ENCODE data around the gene EDA.
"Not testable (repeated sequence)": the region's sequence is repeated elsewhere in the genome, so short reads cannot be mapped to it uniquely, and the experiment has no call there.

The EDA gene

GRCh38 chrX:69813677-69814076 is 197.8 kb downstream of the EDA start:
- Mint-ChIP-seq H3K9me3 (peaks cover 2% of the 10 kb centered on the region), H3K27ac (no peak overlapping the region), H3K36me3 (no peaks in the 10 kb centered on the region), H3K4me1 (no peaks in the 10 kb centered on the region), H3K4me3 (no peak overlapping the region)
- ATAC-seq (no peak), DNase-seq (ENCODE audit: low spot score in 2 of 2) (no peak)

GRCh38 chrX:69815063-69815462 is 199.2 kb downstream of the EDA start:
- Mint-ChIP-seq H3K4me3 (no peak overlapping the region), H3K27ac (no peak overlapping the region), H3K36me3 (no peaks in the 10 kb centered on the region), H3K4me1 (no peaks in the 10 kb centered on the region), H3K9me3 (no peaks in the 10 kb centered on the region)
- DNase-seq (ENCODE audit: low spot score in 2 of 2) (no peak), ATAC-seq (no peak)

- no peak overlapping the region for H3K27ac Mint-ChIP-seq
- no peak for ATAC-seq
- no peak overlapping the region for H3K4me3 Mint-ChIP-seq
- no peaks in the 10 kb centered on the region for H3K36me3 Mint-ChIP-seq
- no peaks in the 10 kb centered on the region for H3K4me1 Mint-ChIP-seq
- no peaks in the 10 kb centered on the region for H3K9me3 Mint-ChIP-seq
- no peak for DNase-seq (ENCODE audit: low spot score in 2 of 2)
Observed at GRCh38 chrX:69815519-69815918, 199.6 kb downstream of the EDA start.

DNA sequence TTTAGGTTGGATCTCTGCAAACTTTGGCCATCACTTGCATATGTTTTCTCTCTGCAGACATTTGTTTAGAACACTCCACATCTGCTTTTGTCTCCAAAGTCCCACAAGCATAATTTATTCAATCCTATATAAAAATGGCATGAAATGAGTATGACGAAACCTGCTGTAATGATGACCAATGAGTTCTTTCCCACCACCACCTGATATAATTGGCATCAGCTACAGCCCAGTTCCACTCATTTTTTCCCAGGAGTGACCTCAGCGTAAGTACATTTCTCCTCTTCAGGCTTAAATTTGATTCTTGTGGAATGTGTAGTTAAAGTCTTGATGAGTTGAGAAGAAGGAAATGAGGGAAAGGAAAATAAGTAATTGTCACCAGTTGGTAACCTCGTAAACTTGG is 228.7 kb downstream of the EDA start:
- Mint-ChIP-seq H3K4me3 (no peak overlapping the region), H3K27ac (no peak overlapping the region), H3K4me1 (no peaks in the 10 kb centered on the region), H3K36me3 (no peaks in the 10 kb centered on the region), H3K9me3 (no peaks in the 10 kb centered on the region)
- ATAC-seq (no peak), DNase-seq (ENCODE audit: low spot score in 2 of 2) (no peak)

DNA sequence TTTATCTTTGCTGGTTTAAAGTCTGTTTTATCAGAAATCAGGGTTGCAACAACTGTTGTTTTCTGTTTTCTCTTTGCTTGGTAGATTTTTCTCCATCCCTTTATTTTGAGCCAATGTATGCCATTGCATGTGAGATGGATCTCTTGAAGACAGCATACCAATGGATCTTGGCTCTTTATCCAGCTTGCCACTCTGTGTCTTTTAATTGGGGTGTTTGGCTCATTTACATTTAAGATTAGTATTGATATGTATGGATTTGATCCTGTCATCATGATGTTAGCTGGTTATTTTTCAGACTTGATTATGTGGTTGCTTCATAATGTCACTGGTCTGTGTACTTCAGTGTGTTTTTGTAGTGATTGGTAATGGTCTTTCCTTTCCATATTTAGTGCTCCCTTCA is 244.1 kb downstream of the EDA start:
- H3K4me1 Mint-ChIP-seq; H3K36me3 Mint-ChIP-seq; ATAC-seq; H3K4me3 Mint-ChIP-seq; H3K9me3 Mint-ChIP-seq; H3K27ac Mint-ChIP-seq; DNase-seq (ENCODE audit: low spot score in 2 of 2): not testable (repeated sequence)

DNA sequence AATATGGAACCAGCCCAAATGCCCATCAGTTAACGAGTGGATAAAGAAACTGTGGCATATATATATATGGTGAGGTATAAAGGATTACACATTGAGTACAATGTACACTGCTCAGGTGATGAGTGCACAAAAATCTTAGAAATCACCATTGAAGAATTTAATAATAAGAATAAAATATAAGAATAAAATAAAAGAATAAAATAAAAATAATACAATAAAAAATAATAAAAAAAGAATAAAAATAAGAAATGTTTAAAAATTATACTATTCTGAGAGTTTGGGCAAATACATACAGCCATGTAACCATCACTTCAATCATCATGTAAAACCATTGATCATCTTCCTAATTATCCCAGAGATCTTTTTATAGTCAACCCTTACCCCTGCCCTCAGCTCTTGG is 260.3 kb downstream of the EDA start:
- Mint-ChIP-seq H3K4me3 (no peak overlapping the region), H3K36me3 (no peaks in the 10 kb centered on the region), H3K4me1 (no peaks in the 10 kb centered on the region), H3K9me3 (peaks cover 5% of the 10 kb centered on the region), H3K27ac (no peak overlapping the region)
- DNase-seq (ENCODE audit: low spot score in 2 of 2): no peak
- no peak for ATAC-seq

DNA sequence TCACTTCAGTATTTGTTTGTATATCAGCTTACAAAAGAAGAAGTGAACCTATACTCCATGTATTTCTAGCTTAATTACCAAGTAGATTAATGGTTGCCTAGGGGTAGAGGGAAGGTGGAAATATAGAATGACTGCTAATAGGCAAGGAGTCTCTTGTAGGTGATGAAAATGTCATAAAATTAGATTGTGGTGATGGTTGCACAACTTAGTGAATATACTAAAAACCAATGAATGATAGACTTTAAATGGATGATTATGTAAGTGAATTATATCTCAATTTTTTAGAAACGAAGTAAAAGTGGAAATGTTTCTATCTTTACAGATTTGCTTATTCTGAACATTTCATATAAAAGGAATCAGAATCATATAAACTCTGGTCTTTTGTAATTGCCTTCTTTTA is 268.3 kb downstream of the EDA start:
- H3K9me3 Mint-ChIP-seq: peaks cover 21% of the 10 kb centered on the region
- ATAC-seq (no peak), DNase-seq (ENCODE audit: low spot score in 2 of 2) (no peak)
- no peak overlapping the region for H3K27ac Mint-ChIP-seq
- H3K36me3 Mint-ChIP-seq: no peaks in the 10 kb centered on the region
- H3K4me1 Mint-ChIP-seq: no peaks in the 10 kb centered on the region
- no peak overlapping the region for H3K4me3 Mint-ChIP-seq

GRCh38 chrX:69896046-69896445 is 280.1 kb downstream of the EDA start:
- H3K27ac Mint-ChIP-seq: no peak overlapping the region
- ATAC-seq: no peak
- no peak overlapping the region for H3K4me3 Mint-ChIP-seq
- DNase-seq (ENCODE audit: low spot score in 2 of 2): no peak
- no peaks in the 10 kb centered on the region for H3K36me3 Mint-ChIP-seq
- no peaks in the 10 kb centered on the region for H3K4me1 Mint-ChIP-seq
- H3K9me3 Mint-ChIP-seq: no peaks in the 10 kb centered on the region

DNA sequence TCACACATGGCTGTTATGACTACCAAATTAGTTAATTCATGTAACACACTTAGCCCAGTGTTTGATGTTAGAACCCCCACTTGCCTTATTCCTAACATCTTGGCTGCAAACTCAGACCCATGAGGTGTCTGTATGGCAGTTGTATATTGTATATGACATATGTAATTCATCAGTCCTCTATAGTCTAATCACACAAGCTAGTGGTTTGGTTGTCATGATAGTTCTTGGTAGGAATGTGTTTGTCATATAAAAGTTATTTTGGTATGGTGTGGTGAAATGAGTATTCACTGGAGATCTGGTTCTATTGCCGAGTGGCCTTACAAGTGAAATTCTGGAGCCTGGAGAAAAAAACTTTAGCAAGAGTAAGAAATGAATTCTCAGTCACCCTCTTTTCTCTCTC is 284.6 kb downstream of the EDA start:
- Mint-ChIP-seq H3K4me3 (no peak overlapping the region), H3K9me3 (no peaks in the 10 kb centered on the region), H3K4me1 (no peaks in the 10 kb centered on the region), H3K36me3 (no peaks in the 10 kb centered on the region), H3K27ac (no peak overlapping the region)
- ATAC-seq (no peak), DNase-seq (ENCODE audit: low spot score in 2 of 2) (no peak)

GRCh38 chrX:69906447-69906846 is 290.5 kb downstream of the EDA start:
- Mint-ChIP-seq H3K27ac (no peak overlapping the region), H3K4me1 (no peaks in the 10 kb centered on the region), H3K4me3 (no peak overlapping the region), H3K9me3 (no peaks in the 10 kb centered on the region), H3K36me3 (no peaks in the 10 kb centered on the region)
- ATAC-seq: no peak
- no peak for DNase-seq (ENCODE audit: low spot score in 2 of 2)

DNA sequence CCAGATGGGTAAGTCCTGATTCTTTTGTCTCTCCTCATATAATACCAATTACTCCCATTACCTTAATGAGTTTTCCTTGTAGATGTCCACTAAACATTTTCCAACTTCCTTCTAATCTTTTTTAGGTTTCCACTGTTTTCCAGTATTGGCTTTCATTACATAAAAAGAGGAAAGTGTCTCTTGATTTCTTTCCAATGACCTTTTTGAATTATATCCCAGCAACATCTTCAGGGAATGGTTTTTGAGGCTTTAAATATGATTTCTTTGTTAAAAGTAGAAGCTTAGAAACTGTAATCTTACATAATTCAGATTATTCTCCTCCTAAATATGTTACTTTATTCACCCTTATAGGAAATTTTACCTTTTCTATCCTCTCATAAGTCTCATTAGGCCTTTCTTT is 298.9 kb downstream of the EDA start:
- Mint-ChIP-seq H3K9me3 (peaks cover 3% of the 10 kb centered on the region), H3K4me1 (no peaks in the 10 kb centered on the region), H3K36me3 (no peaks in the 10 kb centered on the region), H3K4me3 (no peak overlapping the region), H3K27ac (no peak overlapping the region)
- ATAC-seq (no peak), DNase-seq (ENCODE audit: low spot score in 2 of 2) (no peak)

DNA sequence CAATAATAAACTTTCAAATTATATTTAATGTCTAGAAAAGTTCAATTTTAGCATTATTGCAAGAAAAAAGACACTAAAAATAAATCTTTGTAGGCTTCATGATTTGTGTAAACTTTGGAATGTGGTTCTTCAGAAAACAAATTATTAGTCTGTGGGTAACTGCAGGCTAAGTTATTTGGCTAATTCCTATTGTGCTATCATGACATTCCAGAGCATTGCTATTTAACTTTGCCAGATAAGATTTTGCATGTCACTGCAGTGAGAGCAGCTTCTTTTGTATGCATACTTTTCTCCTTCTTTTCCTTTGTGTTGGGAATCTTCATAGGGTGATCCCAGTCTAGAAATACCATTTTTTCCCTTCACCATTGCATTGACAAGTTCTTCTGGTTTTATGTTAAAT is 303.8 kb downstream of the EDA start:
- DNase-seq (ENCODE audit: low spot score in 2 of 2) (no peak), ATAC-seq (no peak)
- H3K36me3 Mint-ChIP-seq: no peaks in the 10 kb centered on the region
- H3K9me3 Mint-ChIP-seq: no peaks in the 10 kb centered on the region
- H3K27ac Mint-ChIP-seq: no peak overlapping the region
- H3K4me1 Mint-ChIP-seq: no peaks in the 10 kb centered on the region
- no peak overlapping the region for H3K4me3 Mint-ChIP-seq

- ATAC-seq (no peak), DNase-seq (ENCODE audit: low spot score in 2 of 2) (no peak)
- Mint-ChIP-seq H3K27ac (no peak overlapping the region), H3K36me3 (no peaks in the 10 kb centered on the region), H3K4me3 (no peak overlapping the region), H3K9me3 (no peaks in the 10 kb centered on the region), H3K4me1 (no peaks in the 10 kb centered on the region)
Observed at GRCh38 chrX:69932323-69932722, 316.4 kb downstream of the EDA start.

- no peak for DNase-seq (ENCODE audit: low spot score in 2 of 2)
- no peaks in the 10 kb centered on the region for H3K4me1 Mint-ChIP-seq
- no peak for ATAC-seq
- H3K36me3 Mint-ChIP-seq: no peaks in the 10 kb centered on the region
- no peak overlapping the region for H3K4me3 Mint-ChIP-seq
- H3K9me3 Mint-ChIP-seq: peaks cover 3% of the 10 kb centered on the region
- H3K27ac Mint-ChIP-seq: no peak overlapping the region
Observed at GRCh38 chrX:69948276-69948797, 332.4 kb downstream of the EDA start.

DNA sequence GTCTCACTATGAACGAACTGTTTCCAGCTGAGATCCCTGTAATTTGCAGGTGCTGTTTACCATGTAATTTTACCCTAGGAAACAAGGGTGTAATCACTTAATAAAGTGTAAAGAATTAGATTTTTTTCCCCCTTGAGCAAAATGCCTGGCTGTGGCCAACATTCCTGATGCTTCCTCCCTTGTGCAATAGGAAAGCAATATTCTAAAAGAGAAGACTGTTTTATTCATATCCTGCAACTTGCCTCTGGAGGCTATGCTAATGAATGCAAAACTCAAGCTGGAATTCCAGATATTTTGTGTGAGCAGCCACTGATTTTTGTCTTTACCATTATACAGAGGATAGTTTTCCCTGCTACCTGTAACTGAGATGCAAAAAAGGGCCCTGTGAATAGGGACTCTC is 335.8 kb downstream of the EDA start:
- no peaks in the 10 kb centered on the region for H3K9me3 Mint-ChIP-seq
- ATAC-seq (no peak), DNase-seq (ENCODE audit: low spot score in 2 of 2) (no peak)
- H3K36me3 Mint-ChIP-seq: peaks cover 5% of the 10 kb centered on the region
- no peak overlapping the region for H3K4me3 Mint-ChIP-seq
- no peaks in the 10 kb centered on the region for H3K4me1 Mint-ChIP-seq
- H3K27ac Mint-ChIP-seq: no peak overlapping the region

- DNase-seq (ENCODE audit: low spot score in 2 of 2) (no peak), ATAC-seq (no peak)
- H3K4me3 Mint-ChIP-seq: no peak overlapping the region
- H3K9me3 Mint-ChIP-seq: no peaks in the 10 kb centered on the region
- no peaks in the 10 kb centered on the region for H3K4me1 Mint-ChIP-seq
- H3K27ac Mint-ChIP-seq: no peak overlapping the region
- no peaks in the 10 kb centered on the region for H3K36me3 Mint-ChIP-seq
Observed at GRCh38 chrX:69959712-69960111, 343.8 kb downstream of the EDA start.

- no peak overlapping the region for H3K27ac Mint-ChIP-seq
- DNase-seq (ENCODE audit: low spot score in 2 of 2) (no peak), ATAC-seq (peak; percentile 77)
- H3K36me3 Mint-ChIP-seq: no peaks in the 10 kb centered on the region
- H3K9me3 Mint-ChIP-seq: no peaks in the 10 kb centered on the region
- no peaks in the 10 kb centered on the region for H3K4me1 Mint-ChIP-seq
- H3K4me3 Mint-ChIP-seq: no peak overlapping the region
Observed at GRCh38 chrX:69961365-69962072, 345.6 kb downstream of the EDA start.
